PC-3 (cell line): Measurements from ENCODE around the gene HMCN2.

Experiments used
- CTCF ChIP-seq: fragments of 300-600 bp; sonication (generic); conservative IDR thresholded peaks from 2 replicates; pipeline ENCODE4 v1.5.1; 2017; ENCODE audit warnings: antibody characterized with exemption, low read depth, mild to moderate bottlenecking, low read length
- EZH2 ChIP-seq: fragments of 300-600 bp; sonication (generic); IDR thresholded peaks from one replicate; pipeline ENCODE4 v1.6.1; 2017; ENCODE audit warnings: antibody characterized with exemption, mild to moderate bottlenecking, low read length; ENCODE audit not compliant: unreplicated experiment
- EZH2phosphoT487 ChIP-seq: fragments of 300-600 bp; sonication (generic); IDR thresholded peaks from 2 replicates; pipeline ENCODE4 v1.6.1; 2018; ENCODE audit warnings: mild to moderate bottlenecking, antibody characterized with exemption, low read length, borderline replicate concordance

GRCh38 chr9:130443840-130444492, 178.4 kb downstream of the HMCN2 start:
- TF ChIP-seq CTCF (no peak), EZH2phosphoT487 (no peak), EZH2 (no peak)
